H1 (cell line): Measurements from ENCODE around the gene BRD2. TPM values are rescaled to one million over a fixed set of nuclear protein-coding genes. Genes with fewer than 3 reads are reported as not detected.

Experiments used
- CTCF ChIA-PET: fragments of 300-600 bp; sonication (Branson Sonifier 250); formaldehyde crosslinking; loops from one replicate; lab custom pipeline; 2021; ENCODE audit not compliant: partially characterized antibody; lab: Charles Lee
- POLR2A ChIA-PET: fragments of 300-600 bp; sonication (Branson Sonifier 250); formaldehyde crosslinking; loops from one replicate; lab custom pipeline; 2021; ENCODE audit warnings: inconsistent platforms; ENCODE audit not compliant: partially characterized antibody; lab: Charles Lee
- DNase-seq, 2 experiments: peaks; one replicate each; pipeline versions ENCODE4 v3.0.0 to v3.0.0-alpha.2; 2010 to 2022; ENCODE audit warnings: low spot score in 2 of 2, low read depth in 1 of 2, mixed read lengths in 1 of 2
- FAIRE-seq: peaks from 2 replicates; lab custom pipeline; 2011; peaks lifted over from hg19 to GRCh38; lab: Jason Lieb, UNC
- H2AFZ ChIP-seq: 2 replicates; pipeline ENCODE4 v1.8.1; 2012; ENCODE audit warnings: low read length, inconsistent platforms
- H2AK5ac ChIP-seq: 2 replicates; pipeline ENCODE4 v1.6.1; 2013; ENCODE audit warnings: low read depth, low read length
- H2BK120ac ChIP-seq: replicated peaks from 2 replicates; pipeline ENCODE3; 2013; ENCODE audit warnings: low read depth, low read length, inconsistent platforms
- H2BK12ac ChIP-seq: 2 replicates; pipeline ENCODE4 v1.6.1; 2013; ENCODE audit warnings: low read depth, low read length
- H2BK15ac ChIP-seq: 2 replicates; pipeline ENCODE4 v1.6.1; 2013; ENCODE audit warnings: low read length
- H2BK20ac ChIP-seq: 2 replicates; pipeline ENCODE4 v1.6.1; 2013; ENCODE audit warnings: low read length
- H2BK5ac ChIP-seq: 2 replicates; pipeline ENCODE4 v1.6.1; 2013; ENCODE audit warnings: low read depth, low read length
- H3K14ac ChIP-seq: 2 replicates; pipeline ENCODE4 v1.6.1; 2013; ENCODE audit warnings: inconsistent platforms; ENCODE audit not compliant: insufficient read length
- H3K18ac ChIP-seq: 2 replicates; pipeline ENCODE4 v1.6.1; 2013; ENCODE audit warnings: low read length; ENCODE audit errors: extremely low read depth
- H3K23ac ChIP-seq: 2 replicates; pipeline ENCODE4 v1.6.1; 2013; ENCODE audit warnings: inconsistent platforms; ENCODE audit not compliant: insufficient read length
- H3K23me2 ChIP-seq: 2 replicates; pipeline ENCODE4 v1.6.1; 2013; ENCODE audit warnings: low read depth, low read length
- H3K27ac ChIP-seq: 2 replicates; pipeline ENCODE4 v1.6.1; 2011; ENCODE audit warnings: low read depth, low read length, inconsistent platforms
- H3K27me3 ChIP-seq, 4 experiments: replicated peaks in 1 of 4; 1 replicate in 1 of 4; 2 replicates in 3 of 4; pipeline versions ENCODE4 v1.6.1 to v1.8.1; 2011 to 2013; ENCODE audit warnings: low read length in 3 of 4, mild to moderate bottlenecking in 3 of 4, inconsistent platforms in 2 of 4, mixed read lengths in 2 of 4, moderate library complexity in 1 of 4; ENCODE audit not compliant: control insufficient read depth in 3 of 4, insufficient read depth in 3 of 4; ENCODE audit errors: extremely low read depth in 1 of 4
- H3K36me3 ChIP-seq, 4 experiments: 2 replicates each; pipeline versions ENCODE4 v1.6.1 to v1.8.1; 2011 to 2013; ENCODE audit warnings: mild to moderate bottlenecking in 4 of 4, low read length in 3 of 4, moderate library complexity in 2 of 4, control low read depth in 1 of 4, inconsistent platforms in 1 of 4; ENCODE audit not compliant: insufficient read depth in 4 of 4, control insufficient read depth in 2 of 4
- H3K4ac ChIP-seq: replicated peaks from 2 replicates; pipeline ENCODE3; 2013; ENCODE audit warnings: low read length, low read depth, mixed read lengths, inconsistent platforms; ENCODE audit not compliant: insufficient read length
- H3K4me1 ChIP-seq, 4 experiments: replicated peaks in 1 of 4; 1 replicate in 1 of 4; 2 replicates in 3 of 4; pipeline versions ENCODE4 v1.6.1 to v1.8.1; 2011 to 2013; ENCODE audit warnings: low read length in 3 of 4, inconsistent platforms in 2 of 4, mixed read lengths in 1 of 4; ENCODE audit not compliant: insufficient read depth in 4 of 4, control insufficient read depth in 3 of 4
- H3K4me2 ChIP-seq, 2 experiments: 2 replicates each; pipeline versions ENCODE4 v1.6.1 to v1.8.1; 2011 to 2013; ENCODE audit warnings: low read depth in 2 of 2, low read length in 2 of 2, control low read depth in 1 of 2, inconsistent platforms in 1 of 2, mild to moderate bottlenecking in 1 of 2; ENCODE audit not compliant: insufficient read depth in 1 of 2
- H3K4me3 ChIP-seq, 4 experiments: fragments of 200-600, 300-600 bp in 1 of 4; sonication (generic), shearing (Covaris generic), sonication (Bioruptor Twin) in 1 of 4; 2 replicates each; pipeline versions ENCODE4 v1.5.1 to v1.8.1; 2011 to 2016; ENCODE audit warnings: low read length in 4 of 4, low read depth in 3 of 4, control low read depth in 2 of 4, inconsistent platforms in 2 of 4, mild to moderate bottlenecking in 2 of 4, mixed read lengths in 1 of 4, moderate library complexity in 1 of 4; ENCODE audit not compliant: insufficient read depth in 2 of 4; ENCODE audit errors: extremely low read depth in 1 of 4
- H3K56ac ChIP-seq: replicated peaks from 2 replicates; pipeline ENCODE3; 2013; ENCODE audit warnings: low read depth, mild to moderate bottlenecking, mixed read lengths, low read length, inconsistent platforms; ENCODE audit not compliant: insufficient read length
- H3K79me1 ChIP-seq: 2 replicates; pipeline ENCODE4 v1.6.1; 2013; ENCODE audit warnings: low read depth, low read length, control low read depth
- H3K79me2 ChIP-seq, 2 experiments: 2 replicates each; pipeline versions ENCODE4 v1.6.1 to v1.8.1; 2012 to 2013; ENCODE audit warnings: low read length in 2 of 2, mild to moderate bottlenecking in 2 of 2, inconsistent platforms in 1 of 2; ENCODE audit not compliant: insufficient read depth in 2 of 2, control insufficient read depth in 1 of 2
- H3K9ac ChIP-seq, 4 experiments: replicated peaks in 1 of 4; 1 replicate in 1 of 4; 2 replicates in 3 of 4; pipeline versions ENCODE4 v1.6.1 to v1.8.1; 2011 to 2013; ENCODE audit warnings: low read depth in 3 of 4, low read length in 3 of 4, control low read depth in 2 of 4, mild to moderate bottlenecking in 2 of 4, moderate library complexity in 2 of 4, inconsistent platforms in 1 of 4; ENCODE audit errors: extremely low read depth in 1 of 4
- H3K9me3 ChIP-seq, 2 experiments: 2 replicates each; pipeline versions ENCODE4 v1.6.1 to v1.8.1; 2012 to 2013; ENCODE audit warnings: mild to moderate bottlenecking in 2 of 2, moderate library complexity in 2 of 2, control low read depth in 1 of 2, inconsistent platforms in 1 of 2, low read depth in 1 of 2, low read length in 1 of 2, mixed read lengths in 1 of 2; ENCODE audit not compliant: insufficient read depth in 2 of 2
- H4K20me1 ChIP-seq, 2 experiments: replicated peaks in 1 of 2; 2 replicates each; pipeline versions ENCODE3 to v1.8.1; 2011 to 2013; ENCODE audit warnings: inconsistent platforms in 2 of 2, low read length in 2 of 2, mild to moderate bottlenecking in 1 of 2; ENCODE audit not compliant: insufficient read depth in 2 of 2, control insufficient read depth in 1 of 2
- H4K5ac ChIP-seq: 2 replicates; pipeline ENCODE4 v1.6.1; 2013; ENCODE audit warnings: low read length, low read depth, mixed read lengths, inconsistent platforms; ENCODE audit not compliant: insufficient read length
- H4K8ac ChIP-seq: 2 replicates; pipeline ENCODE4 v1.8.0; 2013; ENCODE audit warnings: mild to moderate bottlenecking, moderate library complexity, low read length, inconsistent platforms; ENCODE audit not compliant: insufficient read depth; ENCODE audit errors: extremely low read depth
- H4K91ac ChIP-seq: replicated peaks from 2 replicates; pipeline ENCODE3; 2013; ENCODE audit warnings: low read length, mixed read lengths, inconsistent platforms; ENCODE audit not compliant: insufficient read length
- BACH1 ChIP-seq: IDR thresholded peaks from 2 replicates; pipeline ENCODE4 v1.6.1; 2012; ENCODE audit warnings: low read length, improper control_type of control experiment
- CTBP2 ChIP-seq: IDR thresholded peaks from 2 replicates; pipeline ENCODE4 v1.7.0; 2011; ENCODE audit warnings: borderline replicate concordance, mild to moderate bottlenecking, moderate library complexity, mixed read lengths, low read length; ENCODE audit not compliant: insufficient read depth, insufficient read length
- CTCF ChIP-seq, 3 experiments: IDR thresholded peaks; 1 replicate in 2 of 3; 2 replicates in 1 of 3; pipeline versions ENCODE4 v1.5.1 to v1.6.1; 2011; ENCODE audit warnings: low read length in 3 of 3, mild to moderate bottlenecking in 3 of 3, inconsistent platforms in 2 of 3, low read depth in 1 of 3, moderate library complexity in 1 of 3; ENCODE audit not compliant: insufficient read depth in 1 of 3; ENCODE audit errors: control extremely low read depth in 1 of 3
- EGR1 ChIP-seq: IDR thresholded peaks from 2 replicates; pipeline ENCODE4 v1.6.1; 2011; ENCODE audit warnings: low read depth, low read length, borderline replicate concordance
- FOSL1 ChIP-seq: IDR thresholded peaks from 2 replicates; pipeline ENCODE4 v1.6.1; 2011; ENCODE audit warnings: mild to moderate bottlenecking, low read depth, low read length, moderate library complexity; ENCODE audit not compliant: insufficient read depth
- POLR2A ChIP-seq, 2 experiments: IDR thresholded peaks; 1 replicate in 1 of 2; 2 replicates in 1 of 2; pipeline ENCODE4 v1.6.1; 2011; ENCODE audit warnings: low read depth in 2 of 2, low read length in 2 of 2, mild to moderate bottlenecking in 2 of 2; ENCODE audit errors: control extremely low read depth in 1 of 2
- RBBP5 ChIP-seq: IDR thresholded peaks from 2 replicates; pipeline ENCODE4 v1.7.1; 2012; ENCODE audit warnings: low read depth, mild to moderate bottlenecking, inconsistent platforms, low read length, moderate library complexity, borderline replicate concordance
- SAP30 ChIP-seq: fragments of 300-600 bp; sonication (generic); IDR thresholded peaks from 2 replicates; pipeline ENCODE4 v1.7.1; 2012; ENCODE audit warnings: low read length, moderate library complexity, mild to moderate bottlenecking, inconsistent platforms; ENCODE audit not compliant: insufficient read depth, insufficient replicate concordance
- WGBS, 2 experiments: shearing (Covaris generic) in 1 of 2; methylation state at CpG; one replicate each; pipeline versions ENCODE4 v1.1.6 to v1.1.7; 2013 to 2015; ENCODE audit warnings: low lambda C conversion rate in 2 of 2, mixed read lengths in 2 of 2, inconsistent platforms in 1 of 2, low coverage in 1 of 2, missing lambda C conversion rate in 1 of 2; ENCODE audit not compliant: insufficient replicate concordance in 2 of 2, insufficient coverage in 1 of 2, insufficient read length in 1 of 2; ENCODE audit errors: extremely low coverage in 1 of 2, missing lambda C conversion rate in 1 of 2; 5-methylcytosine and 5-hydroxymethylcytosine counted together
- polyA plus RNA-seq, 7 experiments: library from polyadenylated mRNA; depleted of rRNA in 3 of 7; stranded (reverse) in 5 of 7; unstranded in 2 of 7; fragments of >200 nt in 5 of 7; fragments of 200-250 nt in 2 of 7; gene quantifications; 1 replicate in 5 of 7; 2 replicates in 1 of 7; 4 replicates in 1 of 7; pipeline versions ENCODE4 v1.2.1 to v1.2.3, GENCODE V29; 2011 to 2013; ENCODE audit warnings: missing spikeins in 2 of 7, mixed read lengths in 2 of 7
- total RNA-seq: library from RNA; stranded (reverse); fragmentation: NEBNext Ultra II Directional; extraction: Animal tissue kit (Norgen Biotek cat#: 25700); gene quantifications from 2 replicates; pipeline ENCODE4 v1.2.1, GENCODE V29; 2021

The BRD2 gene
- total and polyA plus RNA-seq, 2 of the 8 experiments (the other 6 are each of a cell fraction or from before 2014, with no cell fraction given): 132 to 185 TPM

GRCh38 chr6:32954267-32954666, 14.1 kb upstream of the BRD2 start:
- no peak overlapping the region for H2BK20ac ChIP-seq
- no peaks in the 10 kb centered on the region for H3K36me3 ChIP-seq
- H3K14ac ChIP-seq: no peak overlapping the region
- 82% methylated on average over 4 of the region's 4 CpGs; no CpG with 5 or more reads in 1 of the 2 experiments for WGBS, 2 experiments
- H3K79me1 ChIP-seq: no peaks in the 10 kb centered on the region
- H3K18ac ChIP-seq: no peak overlapping the region
- H4K91ac ChIP-seq: no peak overlapping the region
- DNase-seq (no peak), FAIRE-seq (no peak)
- ChIA-PET CTCF (interaction anchor here (0.9 to 11.1 kb wide), 28 partner anchors 12 to 835 kb away, joined by 3 to 168 read pairs (median 8); partner anchors contain the start of genes BRD2, HLA-DMB, HLA-DPB1 and PSMB8), POLR2A (interaction anchor here (2.7 to 33.3 kb wide), 4 partner anchors 10 to 60 kb away, joined by 10 to 1158 read pairs (median 15); partner anchors contain the start of genes BRD2 and HLA-DMB)
- no peak overlapping the region for H4K8ac ChIP-seq
- no peak overlapping the region for H3K4me3 ChIP-seq
- H2BK5ac ChIP-seq: no peak overlapping the region
- H3K4me1 ChIP-seq: peaks cover 0 to 10% (median 3%) of the 10 kb centered on the region in 4 experiments; a peak in 5 of 7 replicates
- H3K27me3 ChIP-seq: no peaks in the 10 kb centered on the region; a peak in 1 of 7 replicates
- H2BK12ac ChIP-seq: no peak overlapping the region
- no peak overlapping the region for H2BK15ac ChIP-seq
- no peak overlapping the region for H4K5ac ChIP-seq
- H3K23me2 ChIP-seq: 0 out of 2 replicates have a peak, but pooled peaks cover 4% of the 10 kb centered on the region
- H3K9me3 ChIP-seq: no peaks in the 10 kb centered on the region
- no peaks in the 10 kb centered on the region for H3K79me2 ChIP-seq
- H4K20me1 ChIP-seq: peaks cover 0 to 7% of the 10 kb centered on the region in 2 experiments
- no peak overlapping the region for H3K27ac ChIP-seq
- H2BK120ac ChIP-seq: no peak overlapping the region
- no peak overlapping the region for H3K4ac ChIP-seq
- no peak overlapping the region for H3K56ac ChIP-seq
- H2AFZ ChIP-seq: no peak overlapping the region
- no peak overlapping the region for H3K23ac ChIP-seq
- no peak overlapping the region for H2AK5ac ChIP-seq
- H3K4me2 ChIP-seq: no peak overlapping the region
- no peak overlapping the region for H3K9ac ChIP-seq
- no peak for TF ChIP-seq CTCF (IDR thresholded peaks at IDR 0.05; ENCODE audit: control extremely low read depth in 1 of 3, insufficient read depth in 1 of 3, low read depth in 1 of 3, low read length in 3 of 3)
- no peak for TF ChIP-seq BACH1
- no peak for TF ChIP-seq POLR2A (IDR thresholded peaks at IDR 0.05; ENCODE audit: control extremely low read depth in 1 of 2, low read depth in 2 of 2, low read length in 2 of 2)
- no peak for TF ChIP-seq RBBP5
- TF ChIP-seq FOSL1: no peak
- no peak for TF ChIP-seq EGR1
- no peak for TF ChIP-seq SAP30
- TF ChIP-seq CTBP2: no peak
